Endothelial cell (in vitro differentiated cells): ENCODE measurements around the gene C6orf132. TPM values are rescaled to one million over a fixed set of nuclear protein-coding genes. Genes with fewer than 3 reads are reported as not detected.

Experiments used
- DNase-seq: peaks from one replicate; pipeline ENCODE4 v3.0.0; 2021; ENCODE audit warnings: low spot score
- H3K27ac Mint-ChIP-seq: one replicate; pipeline ENCODE4 v1.8.0; 2021; ENCODE audit warnings: mixed read lengths, inconsistent platforms; ENCODE audit not compliant: unreplicated experiment
- H3K27me3 Mint-ChIP-seq: one replicate; pipeline ENCODE4 v1.8.0; 2021; ENCODE audit warnings: mild to moderate bottlenecking, moderate library complexity, mixed read lengths, inconsistent platforms; ENCODE audit not compliant: unreplicated experiment
- H3K36me3 Mint-ChIP-seq: one replicate; pipeline ENCODE4 v1.8.0; 2021; ENCODE audit warnings: mild to moderate bottlenecking, low read depth, mixed read lengths, inconsistent platforms; ENCODE audit not compliant: unreplicated experiment
- H3K4me1 Mint-ChIP-seq: one replicate; pipeline ENCODE4 v1.8.0; 2021; ENCODE audit warnings: mild to moderate bottlenecking, mixed read lengths, inconsistent platforms; ENCODE audit not compliant: unreplicated experiment
- H3K4me3 Mint-ChIP-seq: one replicate; pipeline ENCODE4 v1.8.0; 2021; ENCODE audit warnings: mild to moderate bottlenecking, mixed read lengths, inconsistent platforms; ENCODE audit not compliant: unreplicated experiment
- H3K9me3 Mint-ChIP-seq: one replicate; pipeline ENCODE4 v1.8.0; 2021; ENCODE audit warnings: mixed read lengths, inconsistent platforms; ENCODE audit not compliant: unreplicated experiment
- total RNA-seq: library from RNA; stranded (reverse); fragmentation: NEBNext Ultra II Directional; extraction: Animal tissue kit (Norgen Biotek cat#: 25700); gene quantifications from one replicate; pipeline ENCODE4 v1.2.1, GENCODE V29; 2021; ENCODE audit not compliant: unreplicated experiment
- TF ChIP-seq, protein P1 (sequence below): fragments of 200-600 bp; sonication (generic); IDR thresholded peaks from one replicate; pipeline ENCODE4 v1.5.0; 2021; ENCODE audit warnings: antibody characterized with exemption; ENCODE audit not compliant: unreplicated experiment

The C6orf132 gene
- total RNA-seq, 1 donor from 2014 or later: 0.87 TPM

DNA sequence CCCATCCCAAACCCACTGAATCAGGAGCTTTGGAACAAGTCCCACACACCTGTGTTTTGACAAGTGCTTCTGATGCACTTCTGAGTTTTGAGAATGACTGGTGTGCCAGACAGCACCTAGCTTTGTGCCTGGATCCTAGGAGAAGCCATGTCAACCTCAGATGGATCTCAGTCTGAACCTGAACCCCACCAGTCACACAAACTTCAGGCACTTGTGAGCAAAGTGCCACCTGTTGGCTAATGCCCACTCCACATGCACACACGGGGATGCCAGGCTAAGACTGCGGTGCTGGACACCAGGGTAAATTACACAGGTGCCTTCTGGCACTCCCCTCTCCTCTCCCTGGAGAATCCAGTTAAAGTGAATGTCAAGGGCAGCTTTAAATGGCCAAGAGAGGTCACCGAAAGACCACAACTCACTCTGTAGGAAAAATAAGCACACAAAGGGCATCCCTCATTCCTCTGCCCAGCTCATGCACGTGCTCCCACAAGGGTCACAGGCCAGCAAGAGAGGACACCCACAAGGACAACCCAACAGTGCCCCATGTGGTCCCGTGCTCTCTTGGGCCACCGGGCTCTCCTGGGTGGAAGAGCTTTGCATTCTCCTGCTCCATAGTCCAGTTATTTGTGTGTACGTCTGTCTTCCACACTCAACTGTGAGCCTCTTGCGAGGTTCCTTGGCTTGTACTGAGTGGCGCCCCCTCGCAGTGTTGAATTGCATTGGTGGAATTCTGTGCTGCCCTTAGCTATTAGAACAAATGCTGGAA, 46.5 kb downstream of the C6orf132 start:
- H3K27me3 Mint-ChIP-seq: peaks cover 9% of the 10 kb centered on the region
- TF ChIP-seq, protein P1, sequence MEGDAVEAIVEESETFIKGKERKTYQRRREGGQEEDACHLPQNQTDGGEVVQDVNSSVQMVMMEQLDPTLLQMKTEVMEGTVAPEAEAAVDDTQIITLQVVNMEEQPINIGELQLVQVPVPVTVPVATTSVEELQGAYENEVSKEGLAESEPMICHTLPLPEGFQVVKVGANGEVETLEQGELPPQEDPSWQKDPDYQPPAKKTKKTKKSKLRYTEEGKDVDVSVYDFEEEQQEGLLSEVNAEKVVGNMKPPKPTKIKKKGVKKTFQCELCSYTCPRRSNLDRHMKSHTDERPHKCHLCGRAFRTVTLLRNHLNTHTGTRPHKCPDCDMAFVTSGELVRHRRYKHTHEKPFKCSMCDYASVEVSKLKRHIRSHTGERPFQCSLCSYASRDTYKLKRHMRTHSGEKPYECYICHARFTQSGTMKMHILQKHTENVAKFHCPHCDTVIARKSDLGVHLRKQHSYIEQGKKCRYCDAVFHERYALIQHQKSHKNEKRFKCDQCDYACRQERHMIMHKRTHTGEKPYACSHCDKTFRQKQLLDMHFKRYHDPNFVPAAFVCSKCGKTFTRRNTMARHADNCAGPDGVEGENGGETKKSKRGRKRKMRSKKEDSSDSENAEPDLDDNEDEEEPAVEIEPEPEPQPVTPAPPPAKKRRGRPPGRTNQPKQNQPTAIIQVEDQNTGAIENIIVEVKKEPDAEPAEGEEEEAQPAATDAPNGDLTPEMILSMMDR: no peak
- no peak overlapping the region for H3K4me3 Mint-ChIP-seq
- H3K9me3 Mint-ChIP-seq: no peaks in the 10 kb centered on the region
- H3K36me3 Mint-ChIP-seq: no peaks in the 10 kb centered on the region
- no peak overlapping the region for H3K27ac Mint-ChIP-seq
- DNase-seq: peak; percentile 15
- H3K4me1 Mint-ChIP-seq: no peaks in the 10 kb centered on the region

DNA sequence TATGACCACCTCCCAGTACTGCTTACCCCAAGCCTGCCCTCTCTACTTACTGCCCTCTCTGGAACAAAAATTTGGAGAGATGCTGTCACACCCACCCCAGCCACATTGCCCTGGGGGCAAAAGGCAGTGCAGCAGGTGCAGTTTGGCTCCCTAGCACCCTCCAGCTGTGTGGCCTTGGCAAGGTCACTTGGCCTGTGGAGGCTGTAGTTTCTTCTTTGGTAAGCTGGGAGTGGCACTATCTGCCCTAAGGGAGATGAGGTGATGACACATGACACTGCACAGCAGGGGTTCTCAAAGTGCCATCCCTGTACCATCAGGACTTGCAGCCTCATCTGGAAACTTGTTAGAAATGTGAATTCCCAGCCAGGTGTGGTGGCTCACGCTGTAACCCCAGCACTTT, 47.3 kb downstream of the C6orf132 start:
- Mint-ChIP-seq H3K36me3 (no peaks in the 10 kb centered on the region), H3K27me3 (peaks cover 6% of the 10 kb centered on the region), H3K9me3 (no peaks in the 10 kb centered on the region), H3K4me1 (no peaks in the 10 kb centered on the region), H3K27ac (no peak overlapping the region), H3K4me3 (no peak overlapping the region)
- DNase-seq: no peak
- TF ChIP-seq, protein P1: no peak

DNA sequence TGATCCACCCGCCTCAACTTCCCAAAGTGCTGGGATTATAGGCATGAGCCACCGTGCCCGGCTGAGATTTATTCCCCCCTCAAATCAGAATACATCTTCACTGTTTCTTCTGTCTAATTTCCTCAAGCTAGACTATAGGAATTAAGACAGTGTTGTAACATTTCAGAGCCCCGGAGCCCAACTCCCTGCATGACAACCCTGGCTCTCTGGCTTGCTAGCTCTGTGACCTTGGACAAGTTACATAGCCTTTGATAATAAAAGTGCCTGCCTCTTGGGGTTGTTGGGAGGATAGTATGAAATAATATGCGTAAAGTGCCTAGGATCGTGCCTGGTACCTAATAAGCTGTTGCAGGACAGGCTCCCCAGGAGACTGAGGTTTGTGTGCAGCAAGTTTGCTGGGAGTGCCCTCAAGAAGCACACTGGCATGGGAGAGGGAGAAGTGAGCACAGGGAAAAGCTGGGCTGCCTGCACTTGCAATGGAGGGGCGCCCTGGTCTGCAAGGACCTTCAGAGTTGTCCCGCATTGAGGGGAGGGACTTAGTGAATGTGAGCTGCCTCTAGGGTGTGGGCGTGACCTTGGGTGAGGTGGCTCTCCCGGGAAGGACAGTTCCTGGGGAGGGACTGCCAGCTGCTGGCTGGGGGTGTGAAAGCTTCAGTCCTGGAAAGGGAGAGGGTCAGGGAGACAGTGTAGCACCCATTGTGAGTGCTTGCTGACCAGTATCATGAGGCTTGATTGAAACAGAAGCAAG, 48.7 kb downstream of the C6orf132 start:
- Mint-ChIP-seq H3K4me3 (no peak overlapping the region), H3K9me3 (no peaks in the 10 kb centered on the region), H3K36me3 (no peaks in the 10 kb centered on the region), H3K27me3 (peaks cover 6% of the 10 kb centered on the region), H3K27ac (no peak overlapping the region), H3K4me1 (no peaks in the 10 kb centered on the region)
- TF ChIP-seq, protein P1: no peak
- DNase-seq: no peak

DNA sequence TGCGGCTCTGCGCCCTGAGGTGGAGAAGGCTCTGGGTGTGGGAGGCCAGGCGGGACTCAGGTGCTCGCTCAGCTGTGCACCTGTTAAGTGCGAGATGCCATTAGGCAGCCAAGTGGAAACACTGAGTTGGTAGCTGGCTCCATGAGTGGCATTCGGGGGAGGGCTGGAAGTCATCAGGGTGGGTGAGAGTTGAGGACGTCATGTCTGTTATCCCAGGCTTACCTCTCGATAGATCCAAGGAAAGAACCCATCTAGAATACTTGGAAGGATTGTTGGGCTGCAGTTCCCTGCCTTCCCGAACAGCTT, 50.7 kb downstream of the C6orf132 start:
- Mint-ChIP-seq H3K4me1 (no peaks in the 10 kb centered on the region), H3K27me3 (peaks cover 6% of the 10 kb centered on the region), H3K36me3 (no peaks in the 10 kb centered on the region), H3K4me3 (no peak overlapping the region), H3K27ac (no peak overlapping the region), H3K9me3 (no peaks in the 10 kb centered on the region)
- DNase-seq: no peak
- TF ChIP-seq, protein P1: no peak
